Mucosa of gallbladder (tissue), 1 donor: ENCODE measurements around the gene MARCHF7. TPM values are rescaled to one million over a fixed set of nuclear protein-coding genes. Genes with fewer than 3 reads are reported as not detected.

Experiments
- DNase-seq: peaks from one replicate; pipeline ENCODE4 v3.0.0-alpha.2; 2020; ENCODE audit warnings: low spot score
- total RNA-seq: library from RNA; stranded (reverse); gene quantifications from one replicate; pipeline ENCODE4 v1.2.1, GENCODE V29; 2021
- donor health status: DM: no; HTN: no; CAD: no.

MARCHF7 gene
- total RNA-seq, 1 donor from 2014 or later = 57.1 TPM

DNA sequence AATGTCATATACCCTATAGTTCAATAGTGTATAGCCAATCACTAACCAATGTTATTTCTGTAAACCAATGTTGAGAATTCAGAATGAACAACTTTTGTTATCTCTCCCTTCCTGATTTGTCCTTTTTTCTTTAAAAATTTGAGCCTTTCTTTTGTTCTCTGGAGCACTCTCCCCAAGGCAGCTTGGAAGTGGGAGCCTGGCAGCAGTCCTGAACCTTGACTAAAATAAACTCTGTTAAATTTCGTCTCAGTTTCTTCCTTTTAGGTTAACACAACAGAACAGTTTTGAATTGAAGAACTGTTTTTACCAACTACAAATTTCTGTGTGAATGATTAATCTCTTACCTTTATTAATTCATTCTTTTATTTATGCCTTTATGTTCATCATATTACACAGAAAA is 49.8 kb downstream of the MARCHF7 start:
- DNase-seq = no peak

Other genes with a start within 250 kb of the MARCHF7 start
- 77.7 TPM for gene BAZ2B, start 96.0 kb upstream of the MARCHF7 start, total RNA-seq
- gene CD302, start 85.7 kb downstream of the MARCHF7 start, total RNA-seq = 34.6 TPM
- 25.9 TPM for gene LY75, start 192.2 kb downstream of the MARCHF7 start, total RNA-seq